HCEC 1CT (cell line): ENCODE data around the gene RAET1E.
"Not testable (repeated sequence)": the region's sequence is repeated elsewhere in the genome, so short reads cannot be mapped to it uniquely, and the experiment has no call there.

Source experiments
- DNase-seq: peaks from one replicate; pipeline ENCODE4 v3.0.0-alpha.2; 2017

Gene RAET1E

GRCh38 chr6:149860513-149860833 is 37.4 kb downstream of the RAET1E start:
- no peak for DNase-seq

- DNase-seq: no peak
Measured at GRCh38 chr6:149859938-149860337, 38.0 kb downstream of the RAET1E start.

- DNase-seq: peak; percentile 92
Measured at GRCh38 chr6:149859368-149859767, 38.5 kb downstream of the RAET1E start.

GRCh38 chr6:149857541-149857940 is 40.4 kb downstream of the RAET1E start:
- DNase-seq: no peak

GRCh38 chr6:149856256-149856994 is 41.5 kb downstream of the RAET1E start:
- DNase-seq: no peak

- DNase-seq: peak; percentile 9
Measured at GRCh38 chr6:149855741-149856140, 42.2 kb downstream of the RAET1E start.

- DNase-seq: peak; percentile 95
Measured at GRCh38 chr6:149855040-149855654, 42.8 kb downstream of the RAET1E start.

GRCh38 chr6:149854532-149854931 is 43.4 kb downstream of the RAET1E start:
- DNase-seq: no peak

GRCh38 chr6:149854017-149854416 is 43.9 kb downstream of the RAET1E start:
- DNase-seq: not testable (repeated sequence)

GRCh38 chr6:149852881-149853280 is 45.0 kb downstream of the RAET1E start:
- no peak for DNase-seq

GRCh38 chr6:149852180-149852579 is 45.7 kb downstream of the RAET1E start:
- peak; percentile 30 for DNase-seq

- DNase-seq: peak; percentile 81
Measured at GRCh38 chr6:149851461-149852110, 46.3 kb downstream of the RAET1E start.

GRCh38 chr6:149848343-149848742 is 49.6 kb downstream of the RAET1E start:
- not testable (repeated sequence) for DNase-seq
